GM18508 (cell line): ENCODE data around the gene KNG1.
A peak's percentile ranks its signal among the peaks of the same experiment; 100 is the strongest.

ENCODE experiments used
- ATAC-seq: cut with Tn5 transposase; IDR thresholded peaks from one replicate; pipeline ENCODE4 v1.9.1; 2021; ENCODE audit warnings: moderate number of reproducible peaks; ENCODE audit not compliant: insufficient read depth, unreplicated experiment

The KNG1 gene

GRCh38 chr3:186760141-186760833 lies 43.1 kb downstream of the KNG1 start:
- ATAC-seq = no peak

- no peak for ATAC-seq
These were observed 43.8 kb downstream of the KNG1 start for GRCh38 chr3:186760897-186761447.

- ATAC-seq = peak; percentile 13
These were observed 55.1 kb downstream of the KNG1 start for GRCh38 chr3:186772281-186772694.

GRCh38 chr3:186772701-186773417 lies 55.7 kb downstream of the KNG1 start:
- peak; percentile 71 for ATAC-seq

- no peak for ATAC-seq
These were observed 58.8 kb downstream of the KNG1 start for GRCh38 chr3:186775999-186776398.

- ATAC-seq = no peak
These were observed 62.0 kb downstream of the KNG1 start for GRCh38 chr3:186779204-186779603.

- no peak for ATAC-seq
These were observed 65.4 kb downstream of the KNG1 start for GRCh38 chr3:186782542-186783057.

GRCh38 chr3:186783058-186783730 lies 66.0 kb downstream of the KNG1 start, which contains the start of gene EIF4A2:
EIF4A2 (plus strand) TSS chr3:186783577; CDS start chr3:186783611, 34 bp downstream.
- no peak for ATAC-seq

- ATAC-seq = no peak
These were observed 66.8 kb downstream of the KNG1 start for GRCh38 chr3:186783731-186784515.

- no peak for ATAC-seq
These were observed 67.8 kb downstream of the KNG1 start for GRCh38 chr3:186784820-186785494.

GRCh38 chr3:186785495-186786018 lies 68.4 kb downstream of the KNG1 start:
- no peak for ATAC-seq

GRCh38 chr3:186786922-186787321 lies 69.8 kb downstream of the KNG1 start:
- no peak for ATAC-seq

GRCh38 chr3:186787642-186788481 lies 70.7 kb downstream of the KNG1 start:
- ATAC-seq = no peak

GRCh38 chr3:186788482-186789370 lies 71.6 kb downstream of the KNG1 start:
- ATAC-seq = no peak

GRCh38 chr3:186789554-186790260 lies 72.5 kb downstream of the KNG1 start:
- no peak for ATAC-seq

GRCh38 chr3:186790261-186790981 lies 73.3 kb downstream of the KNG1 start:
- ATAC-seq = no peak
